ENCODE data around the gene SMYD3. TPM values are rescaled to one million over a fixed set of nuclear protein-coding genes. Genes with fewer than 3 reads are reported as not detected.

The SMYD3 gene
- total RNA-seq, 2 donors from 2014 or later, result 13.5 to 20.8 TPM

GRCh38 chr1:246515390-246516005 lies 8.4 kb upstream of the SMYD3 start:
- intact Hi-C loops (cut with DNase I), result no loop called here
- Histone ChIP-seq H3K4me1 (no peaks in the 10 kb centered on the region), H3K36me3 (replicated peaks in 1 of 2; ENCODE audit: insufficient read depth in 1 of 2, low read depth in 2 of 2) (no peaks in the 10 kb centered on the region), H3K27me3 (no peaks in the 10 kb centered on the region), H3K4me3 (no peak overlapping the region), H3K9me3 (peaks cover 0 to 27% (median 0%) of the 10 kb centered on the region in 3 donors), H3K27ac (no peak overlapping the region)
- TF ChIP-seq POLR2A (IDR thresholded peaks at IDR 0.05) (no peak), CTCF (IDR thresholded peaks at IDR 0.05) (no peak)
- DNase-seq, result no peak
- no peak for ATAC-seq
- 66 to 72% methylated on average over 3 of the region's 3 CpGs for WGBS, 2 donors

GRCh38 chr1:246513619-246514343 lies 6.7 kb upstream of the SMYD3 start:
- H3K9me3 ChIP-seq, result peaks cover 0 to 27% (median 0%) of the 10 kb centered on the region in 3 donors
- H3K4me1 ChIP-seq, result no peaks in the 10 kb centered on the region
- no peak overlapping the region for H3K27ac ChIP-seq
- 88 to 90% methylated on average over 7 of the region's 7 CpGs for WGBS, 2 donors
- no peak overlapping the region for H3K4me3 ChIP-seq
- no peaks in the 10 kb centered on the region for H3K36me3 ChIP-seq (replicated peaks in 1 of 2; ENCODE audit: insufficient read depth in 1 of 2, low read depth in 2 of 2)
- no peak for TF ChIP-seq CTCF (IDR thresholded peaks at IDR 0.05)
- no peak for TF ChIP-seq POLR2A (IDR thresholded peaks at IDR 0.05)
- DNase-seq, result no peak
- intact Hi-C loops (cut with DNase I), result no loop called here
- ATAC-seq, result no peak
- H3K27me3 ChIP-seq, result no peaks in the 10 kb centered on the region

GRCh38 chr1:246513041-246513440 lies 6.0 kb upstream of the SMYD3 start:
- DNase-seq (no peak), ATAC-seq (no peak)
- 85 to 100% methylated on average over 1 to 5 of the region's 5 CpGs for WGBS, 2 donors
- Histone ChIP-seq H3K27me3 (no peaks in the 10 kb centered on the region), H3K4me3 (no peak overlapping the region), H3K4me1 (no peaks in the 10 kb centered on the region), H3K9me3 (peaks cover 0 to 27% (median 0%) of the 10 kb centered on the region in 3 donors), H3K27ac (no peak overlapping the region), H3K36me3 (replicated peaks in 1 of 2; ENCODE audit: insufficient read depth in 1 of 2, low read depth in 2 of 2) (no peaks in the 10 kb centered on the region)
- TF ChIP-seq CTCF (IDR thresholded peaks at IDR 0.05), result no peak
- TF ChIP-seq POLR2A (IDR thresholded peaks at IDR 0.05), result no peak
- intact Hi-C loops (cut with DNase I), result no loop called here

- no peak overlapping the region for H3K4me3 ChIP-seq
- TF ChIP-seq CTCF (IDR thresholded peaks at IDR 0.05) (no peak), POLR2A (IDR thresholded peaks at IDR 0.05) (no peak)
- peaks cover 0 to 27% (median 0%) of the 10 kb centered on the region in 3 donors for H3K9me3 ChIP-seq
- H3K27me3 ChIP-seq, result no peaks in the 10 kb centered on the region
- DNase-seq (no peak), ATAC-seq (no peak)
- H3K4me1 ChIP-seq, result peaks cover 2% of the 10 kb centered on the region
- intact Hi-C loops (cut with DNase I), result no loop called here
- 70 to 86% methylated on average over 6 to 10 of the region's 10 CpGs for WGBS, 2 donors
- H3K27ac ChIP-seq, result no peak overlapping the region
- no peaks in the 10 kb centered on the region for H3K36me3 ChIP-seq (replicated peaks in 1 of 2; ENCODE audit: insufficient read depth in 1 of 2, low read depth in 2 of 2)
Measured at GRCh38 chr1:246512635-246513034, 5.6 kb upstream of the SMYD3 start.
